Measurements from ENCODE around the gene STXBP1. TPM values are rescaled to one million over a fixed set of nuclear protein-coding genes. Genes with fewer than 3 reads are reported as not detected.

STXBP1 gene
- total and polyA plus RNA-seq, 4 donors = 19.2 to 65.8 (median 46.7) TPM

- H3K9me3 ChIP-seq (ENCODE audit: control insufficient read depth in 4 of 4, insufficient read depth in 3 of 4, low read length in 3 of 4) = no peaks in the 10 kb centered on the region
- H3K27ac ChIP-seq (ENCODE audit: low read depth in 1 of 2, low read length in 1 of 2) = no peak overlapping the region
- 93 to 97% methylated on average over 13 of the region's 13 CpGs for WGBS, 2 donors
- TF ChIP-seq CTCF (IDR thresholded peaks at IDR 0.05; ENCODE audit: control extremely low read depth, extremely low read depth) = no peak
- peaks cover 0 to 3% (median 0%) of the 10 kb centered on the region in 3 donors for H3K27me3 ChIP-seq (ENCODE audit: control insufficient read depth in 3 of 3, insufficient read depth in 3 of 3, low read length in 2 of 3)
- peaks cover 0 to 21% (median 0%) of the 10 kb centered on the region in 4 donors for H3K36me3 ChIP-seq (ENCODE audit: control insufficient read depth in 4 of 4, insufficient read depth in 4 of 4, low read length in 4 of 4)
- H3K4me3 ChIP-seq = no peak overlapping the region
- peaks cover 0 to 17% (median 4%) of the 10 kb centered on the region in 5 donors for H3K4me1 ChIP-seq (ENCODE audit: control insufficient read depth in 5 of 5, insufficient read depth in 5 of 5, low read length in 5 of 5)
- ATAC-seq (ENCODE audit: insufficient read depth, low FRiP score) (no peak), DNase-seq (no peak)
- no peak overlapping the region for H3K9ac ChIP-seq (ENCODE audit: insufficient read depth in 1 of 2, low read length in 2 of 2)
Measured at GRCh38 chr9:127738666-127739065, 126.6 kb downstream of the STXBP1 start.

GRCh38 chr9:127739614-127740330, 127.7 kb downstream of the STXBP1 start:
- Histone ChIP-seq H3K36me3 (ENCODE audit: control insufficient read depth in 4 of 4, insufficient read depth in 4 of 4, low read length in 4 of 4) (peaks cover 0 to 27% (median 0%) of the 10 kb centered on the region in 4 donors), H3K4me1 (ENCODE audit: control insufficient read depth in 5 of 5, insufficient read depth in 5 of 5, low read length in 5 of 5) (peaks cover 0 to 9% (median 4%) of the 10 kb centered on the region in 5 donors), H3K27me3 (ENCODE audit: control insufficient read depth in 3 of 3, insufficient read depth in 3 of 3, low read length in 2 of 3) (peaks cover 0 to 3% (median 0%) of the 10 kb centered on the region in 3 donors), H3K9me3 (ENCODE audit: control insufficient read depth in 4 of 4, insufficient read depth in 3 of 4, low read length in 3 of 4) (no peaks in the 10 kb centered on the region), H3K4me3 (no peak overlapping the region), H3K9ac (ENCODE audit: insufficient read depth in 1 of 2, low read length in 2 of 2) (no peak overlapping the region), H3K27ac (ENCODE audit: low read depth in 1 of 2, low read length in 1 of 2) (peak overlapping the region in 1 of 2 donors; percentile 7)
- 85 to 87% methylated on average over 19 of the region's 19 CpGs for WGBS, 2 donors
- ATAC-seq (ENCODE audit: insufficient read depth, low FRiP score) (no peak), DNase-seq (no peak)
- TF ChIP-seq CTCF (IDR thresholded peaks at IDR 0.05; ENCODE audit: control extremely low read depth, extremely low read depth) = no peak

- no peak for TF ChIP-seq CTCF (IDR thresholded peaks at IDR 0.05; ENCODE audit: control extremely low read depth, extremely low read depth)
- ATAC-seq (ENCODE audit: insufficient read depth, low FRiP score) (peak; percentile 52), DNase-seq (peak; percentile 42 to 70 (median 55))
- no peak overlapping the region for H3K9ac ChIP-seq (ENCODE audit: insufficient read depth in 1 of 2, low read length in 2 of 2)
- H3K9me3 ChIP-seq (ENCODE audit: control insufficient read depth in 4 of 4, insufficient read depth in 3 of 4, low read length in 3 of 4) = no peaks in the 10 kb centered on the region
- no peak overlapping the region for H3K27ac ChIP-seq (ENCODE audit: low read depth in 1 of 2, low read length in 1 of 2)
- H3K4me3 ChIP-seq = no peak overlapping the region
- 64 to 74% methylated on average over 38 of the region's 38 CpGs for WGBS, 2 donors
- peaks cover 0 to 3% (median 0%) of the 10 kb centered on the region in 3 donors for H3K27me3 ChIP-seq (ENCODE audit: control insufficient read depth in 3 of 3, insufficient read depth in 3 of 3, low read length in 2 of 3)
- peaks cover 0 to 5% (median 0%) of the 10 kb centered on the region in 5 donors for H3K4me1 ChIP-seq (ENCODE audit: control insufficient read depth in 5 of 5, insufficient read depth in 5 of 5, low read length in 5 of 5)
- peaks cover 0 to 31% (median 0%) of the 10 kb centered on the region in 4 donors for H3K36me3 ChIP-seq (ENCODE audit: control insufficient read depth in 4 of 4, insufficient read depth in 4 of 4, low read length in 4 of 4)
Measured at GRCh38 chr9:127741831-127742434, 129.9 kb downstream of the STXBP1 start.

Other genes starting within 250 kb of the STXBP1 start
- gene SLC2A8, start 215.1 kb upstream of the STXBP1 start, total RNA-seq = 10 to 100 TPM in 1 of 2 donors, 1 to 10 TPM in 1; 8.9 to 18.8 TPM
- gene SLC2A8, start 215.1 kb upstream of the STXBP1 start, polyA plus RNA-seq = 10 to 100 TPM; 14.7 to 17.9 TPM
- gene ZNF79, start 187.9 kb upstream of the STXBP1 start, total RNA-seq = 1 to 10 TPM; 8.7 to 9.3 TPM
- gene ZNF79, start 187.9 kb upstream of the STXBP1 start, polyA plus RNA-seq = 1 to 10 TPM; 3.1 TPM
- 1,000 to 10,000 TPM in 1 of 2 donors, 100 to 1,000 TPM in 1; 768 to 1,125 TPM for gene RPL12, start 160.9 kb upstream of the STXBP1 start, total RNA-seq
- gene RPL12, start 160.9 kb upstream of the STXBP1 start, polyA plus RNA-seq = 1,000 to 10,000 TPM; 2,042 to 5,137 TPM
- gene LRSAM1, start 160.8 kb upstream of the STXBP1 start, total RNA-seq = 10 to 100 TPM; 19.5 to 24.5 TPM
- 10 to 100 TPM; 13.5 to 16.6 TPM for gene LRSAM1, start 160.8 kb upstream of the STXBP1 start, polyA plus RNA-seq
- 10 to 100 TPM; 14.6 to 40.6 TPM for gene CFAP157, start 94.7 kb downstream of the STXBP1 start, total RNA-seq
- 10 to 100 TPM; 14.8 to 17.3 TPM for gene CFAP157, start 94.7 kb downstream of the STXBP1 start, polyA plus RNA-seq
- 10 to 100 TPM in 1 of 2 donors, 1 to 10 TPM in 1; 8.6 to 28.2 TPM for gene PTRH1, start 103.4 kb downstream of the STXBP1 start, total RNA-seq
- 10 to 100 TPM; 21.2 to 41.7 TPM for gene PTRH1, start 103.4 kb downstream of the STXBP1 start, polyA plus RNA-seq
- gene TTC16, start 103.8 kb downstream of the STXBP1 start, total RNA-seq = 1 to 10 TPM; 4.0 to 5.6 TPM
- 1 to 10 TPM; 1.5 TPM for gene TTC16, start 103.8 kb downstream of the STXBP1 start, polyA plus RNA-seq
- 10 to 100 TPM in 1 of 2 donors, 1 to 10 TPM in 1; 8.8 to 19.8 TPM for gene TOR2A, start 123.0 kb downstream of the STXBP1 start, total RNA-seq
- gene TOR2A, start 123.0 kb downstream of the STXBP1 start, polyA plus RNA-seq = 10 to 100 TPM; 14.0 to 30.8 TPM
- gene SH2D3C, start 166.4 kb downstream of the STXBP1 start, total RNA-seq = 10 to 100 TPM; 34.5 to 51.5 TPM
- gene SH2D3C, start 166.4 kb downstream of the STXBP1 start, polyA plus RNA-seq = 10 to 100 TPM; 41.0 to 43.0 TPM
- 10 to 100 TPM; 54.9 to 97.9 TPM for gene CDK9, start 173.8 kb downstream of the STXBP1 start, total RNA-seq
- 10 to 100 TPM; 53.9 to 55.9 TPM for gene CDK9, start 173.8 kb downstream of the STXBP1 start, polyA plus RNA-seq
- gene FPGS, start 190.6 kb downstream of the STXBP1 start, total RNA-seq = 100 to 1,000 TPM in 1 of 2 donors, 10 to 100 TPM in 1; 42.5 to 115 TPM
- gene FPGS, start 190.6 kb downstream of the STXBP1 start, polyA plus RNA-seq = 10 to 100 TPM; 89.6 to 97.6 TPM
- 100 to 1,000 TPM in 1 of 2 donors, 10 to 100 TPM in 1; 41.1 to 182 TPM for gene ENG, start 242.4 kb downstream of the STXBP1 start, total RNA-seq
- gene ENG, start 242.4 kb downstream of the STXBP1 start, polyA plus RNA-seq = 100 to 1,000 TPM in 1 of 2 donors, 10 to 100 TPM in 1; 80.7 to 317 TPM